IPS DF 4.7 (cell line): ENCODE data around the gene CXXC1.
"Not testable (repeated sequence)": the region's sequence is repeated elsewhere in the genome, so short reads cannot be mapped to it uniquely, and the experiment has no call there.

Experiments used
- DNase-seq: peaks from one replicate; pipeline ENCODE4 v3.0.0-alpha.2; 2013; ENCODE audit warnings: low spot score; ENCODE audit errors: extremely low read depth

CXXC1 gene

DNA sequence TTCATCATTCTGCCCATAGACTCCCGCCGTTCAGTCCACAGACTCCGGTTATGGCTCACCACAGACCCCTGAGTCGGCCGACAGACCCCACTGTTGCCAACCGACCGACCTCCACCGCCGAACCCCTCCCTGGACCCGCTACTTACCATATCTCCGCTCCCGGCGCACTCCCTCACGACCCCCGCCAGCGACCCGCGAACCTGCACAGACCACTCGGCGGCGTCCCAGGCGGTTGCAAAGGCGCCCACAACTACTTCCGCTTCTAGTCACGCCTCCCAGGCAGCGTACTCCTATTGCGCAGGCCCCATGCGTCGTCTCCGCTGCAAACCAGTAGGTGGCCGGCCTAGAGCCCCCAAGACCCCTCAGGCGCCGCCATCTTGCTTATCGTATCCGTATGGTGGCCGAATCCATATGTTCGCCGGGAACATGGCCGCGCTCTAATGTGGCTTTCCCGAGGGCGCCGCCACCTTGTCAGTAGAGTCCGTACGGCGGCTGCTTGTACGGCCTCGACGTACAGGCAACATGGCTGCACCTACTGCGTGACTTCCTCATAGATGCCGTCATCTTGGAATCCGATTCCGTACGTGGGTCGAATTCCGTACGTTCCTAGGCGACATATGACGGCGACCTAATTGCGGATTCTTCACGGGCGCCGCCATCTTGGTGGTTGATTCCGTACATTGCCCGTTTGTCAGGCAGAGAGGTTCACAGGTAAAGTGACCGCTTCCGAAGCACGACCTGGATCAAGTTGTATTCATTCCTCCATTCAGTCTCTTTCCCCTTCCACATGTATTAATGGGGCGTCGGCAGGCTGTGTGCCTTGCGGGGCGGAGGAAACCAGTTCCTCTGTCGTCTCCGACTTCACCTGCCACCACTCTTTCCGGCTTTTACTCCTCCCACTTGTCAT is at the start of gene CXXC1:
CXXC1 (minus strand) TSS at position 252 of the 907 bp plus-strand sequence; CDS start at position 149, 103 bp downstream.
- no peak for DNase-seq

DNA sequence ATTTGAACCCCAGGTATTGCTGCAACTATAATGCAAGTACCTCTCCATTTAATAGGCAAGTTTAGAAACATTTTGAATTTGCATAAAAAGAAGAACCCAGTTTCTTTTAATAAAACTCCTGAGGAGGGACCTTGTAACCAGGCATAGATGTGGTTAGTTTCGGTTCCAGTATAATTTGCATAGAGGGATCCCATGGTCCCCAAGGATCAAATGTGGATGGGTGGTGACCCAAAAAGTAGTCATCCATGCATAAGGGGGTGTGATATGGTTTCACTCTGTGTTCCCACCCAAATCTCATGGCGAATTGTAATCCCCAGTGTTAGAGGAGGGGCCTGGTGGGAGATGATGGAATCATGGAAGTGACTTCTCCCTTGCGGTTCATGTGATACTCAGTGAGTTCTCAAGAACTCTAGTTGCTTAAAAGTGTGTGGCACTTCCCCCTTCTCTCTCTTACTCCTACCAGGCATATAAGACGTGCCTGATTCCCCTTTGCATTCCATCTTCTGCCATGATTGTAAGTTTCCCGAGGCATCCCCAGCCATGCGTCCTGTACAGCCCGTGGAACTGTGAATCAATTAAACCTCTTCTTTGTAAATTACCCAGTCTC is 47.2 kb upstream of the CXXC1 start:
- no peak for DNase-seq

DNA sequence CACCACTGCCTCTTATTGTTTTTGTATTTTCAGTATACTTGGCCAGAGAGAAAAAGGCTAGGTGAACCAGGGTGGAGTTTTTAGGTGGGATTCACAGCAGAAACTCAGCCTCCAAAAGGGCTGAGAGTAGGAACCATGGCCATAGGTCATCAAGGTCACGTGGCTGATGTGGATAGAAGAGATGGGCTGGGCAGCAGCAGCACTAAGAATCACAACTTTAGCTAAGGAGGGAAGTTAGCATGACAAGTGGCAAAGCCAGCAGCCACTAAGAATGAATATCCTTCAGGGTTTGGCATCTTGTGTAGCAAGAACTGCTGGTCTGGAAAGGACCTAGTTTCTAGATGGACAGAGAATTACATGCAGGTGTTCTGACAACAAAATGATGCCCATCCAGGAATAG is 44.2 kb upstream of the CXXC1 start:
- no peak for DNase-seq

DNA sequence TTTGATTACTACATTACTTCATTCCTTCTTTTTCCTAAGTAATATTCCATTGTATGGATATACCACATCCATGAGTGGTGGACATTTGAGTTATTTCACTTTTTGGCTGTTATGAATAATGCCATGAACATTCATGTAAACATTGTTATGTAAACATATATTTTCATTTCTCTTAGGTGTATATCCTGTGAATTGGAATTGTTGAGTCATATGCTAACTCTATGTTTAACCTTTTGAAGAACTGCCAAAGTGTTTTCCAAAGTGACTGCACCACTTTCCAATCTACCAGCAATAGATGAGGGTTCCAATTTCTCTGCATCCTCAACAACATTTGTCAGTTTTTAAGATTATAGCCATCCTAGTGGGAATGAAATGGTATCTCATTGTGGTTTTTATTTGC is 42.7 kb upstream of the CXXC1 start:
- DNase-seq, result no peak

DNA sequence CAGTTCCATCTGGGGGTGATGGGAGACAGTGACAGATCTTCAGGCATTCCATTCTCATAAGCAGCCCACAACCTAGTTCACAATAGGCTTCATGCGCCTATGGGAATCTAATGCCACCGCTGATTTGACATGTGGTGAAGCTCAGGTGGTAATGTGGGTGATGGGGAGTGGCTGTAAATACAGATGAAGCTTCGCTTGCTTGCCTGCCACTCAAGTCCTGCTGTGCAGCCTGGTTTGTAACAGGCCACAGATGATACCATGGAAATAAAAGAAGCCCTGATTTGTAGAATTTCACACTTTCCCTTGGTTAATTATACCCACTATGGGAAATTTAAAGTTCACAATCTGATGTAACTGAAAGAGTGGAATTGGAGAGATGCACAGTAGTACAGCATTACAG is 40.5 kb upstream of the CXXC1 start:
- DNase-seq, result no peak

DNA sequence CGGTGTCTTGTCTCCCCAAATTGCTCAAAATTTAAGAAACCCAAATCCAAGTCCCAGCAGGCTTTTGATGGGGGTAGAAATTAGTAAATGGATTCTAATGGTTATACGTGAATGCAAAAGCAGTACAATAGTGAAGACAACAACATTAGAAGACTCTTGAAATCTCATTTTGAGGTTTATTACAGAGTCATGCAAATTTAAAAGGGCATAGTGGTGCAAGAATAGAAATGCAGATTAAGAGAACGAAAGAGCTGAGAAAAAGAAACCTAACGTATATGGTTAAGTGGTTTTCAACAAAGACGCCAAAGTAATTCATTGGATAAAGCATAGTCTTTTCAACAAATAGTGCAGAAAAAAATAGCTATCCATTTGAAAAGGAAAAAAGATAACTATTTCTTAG is 33.2 kb upstream of the CXXC1 start:
- no peak for DNase-seq

DNA sequence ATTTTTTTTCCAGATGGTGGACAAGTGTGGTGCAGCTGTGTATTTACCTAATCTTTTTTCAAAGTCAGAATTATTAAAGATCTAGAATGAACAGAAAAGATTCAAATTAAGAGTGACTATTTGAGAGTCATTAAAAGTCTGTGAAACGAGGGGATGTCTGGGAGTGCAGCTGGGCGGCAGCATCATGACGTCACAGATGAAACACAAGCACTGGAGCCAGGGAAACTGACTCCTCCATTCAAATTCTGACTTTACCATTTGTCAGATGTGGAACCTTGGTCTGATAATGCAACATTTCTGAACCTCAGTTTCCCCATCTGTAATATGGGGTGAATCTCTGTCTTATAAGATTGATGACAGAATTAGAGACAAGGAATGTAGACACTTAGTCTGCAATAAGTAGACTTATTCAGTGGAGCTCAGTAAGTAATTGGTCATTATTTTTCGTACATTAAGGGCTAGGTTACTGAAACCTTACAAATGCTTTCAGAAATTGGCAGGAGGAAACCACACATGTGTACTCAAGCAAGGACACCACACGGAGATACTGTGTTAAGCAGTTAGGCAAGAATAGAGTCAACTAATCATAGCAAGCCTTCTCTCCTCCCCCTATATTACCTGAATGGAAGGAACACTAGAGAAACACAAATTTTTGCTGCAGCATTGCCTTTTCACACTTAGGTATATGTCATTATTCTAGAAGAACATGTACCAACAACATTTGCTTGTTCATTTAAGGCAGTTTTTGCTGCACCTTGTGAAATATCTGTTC is 27.8 kb upstream of the CXXC1 start:
- DNase-seq, result no peak

DNA sequence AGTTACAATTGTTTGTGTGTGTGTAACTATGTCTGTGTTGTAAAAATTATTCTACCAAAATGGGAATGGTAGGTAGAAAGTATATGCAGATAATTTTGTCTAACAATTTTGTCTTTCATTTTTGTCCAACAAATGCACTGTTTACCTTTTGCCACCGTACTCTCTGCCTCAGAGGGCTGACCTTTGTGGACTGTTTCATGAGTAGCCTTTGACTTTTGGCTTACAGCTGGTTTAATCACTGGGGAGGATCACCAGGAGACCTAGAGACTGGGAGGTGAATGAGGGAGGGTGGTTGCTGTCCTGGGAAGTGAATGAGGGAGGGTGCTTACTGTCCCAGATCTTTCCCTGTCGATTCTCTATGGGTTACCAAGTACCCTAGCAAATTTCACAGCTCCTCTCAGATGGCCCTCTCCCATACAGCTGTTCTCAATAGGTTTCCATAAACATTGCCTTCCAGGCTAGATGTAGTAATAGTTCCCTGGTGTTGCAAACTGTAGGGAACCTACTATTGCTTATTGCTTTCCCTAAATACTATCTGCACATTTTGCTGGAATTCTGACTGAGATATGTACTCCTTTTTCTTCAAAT is 26.5 kb upstream of the CXXC1 start:
- DNase-seq, result no peak

DNA sequence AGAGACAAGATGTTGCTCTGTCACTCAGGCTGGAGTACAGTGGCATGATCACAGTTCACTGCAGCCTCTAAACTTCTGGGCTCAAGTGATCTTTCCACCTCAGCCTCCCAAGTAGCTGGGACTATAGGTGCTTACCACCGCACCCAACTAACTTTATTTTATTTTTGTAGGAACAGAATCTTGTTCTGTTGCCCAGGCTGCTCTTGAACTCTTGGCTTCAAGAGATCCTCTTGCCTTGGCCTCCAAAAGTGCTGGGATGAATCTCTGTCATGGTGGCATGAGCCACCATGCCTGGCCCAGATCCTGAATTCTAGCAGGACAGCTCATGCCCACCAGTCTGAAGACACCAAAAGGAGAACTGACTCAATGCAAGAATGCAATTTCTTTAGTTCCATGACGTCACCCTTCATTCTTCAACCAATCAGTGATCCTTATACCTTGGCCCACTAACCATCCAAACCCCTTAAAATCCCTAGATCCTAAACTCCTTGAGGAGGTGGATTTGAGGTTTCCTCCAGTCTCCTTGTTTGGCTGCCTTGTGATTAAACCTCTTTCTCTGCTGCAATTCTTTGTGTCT is 25.6 kb upstream of the CXXC1 start:
- no peak for DNase-seq

DNA sequence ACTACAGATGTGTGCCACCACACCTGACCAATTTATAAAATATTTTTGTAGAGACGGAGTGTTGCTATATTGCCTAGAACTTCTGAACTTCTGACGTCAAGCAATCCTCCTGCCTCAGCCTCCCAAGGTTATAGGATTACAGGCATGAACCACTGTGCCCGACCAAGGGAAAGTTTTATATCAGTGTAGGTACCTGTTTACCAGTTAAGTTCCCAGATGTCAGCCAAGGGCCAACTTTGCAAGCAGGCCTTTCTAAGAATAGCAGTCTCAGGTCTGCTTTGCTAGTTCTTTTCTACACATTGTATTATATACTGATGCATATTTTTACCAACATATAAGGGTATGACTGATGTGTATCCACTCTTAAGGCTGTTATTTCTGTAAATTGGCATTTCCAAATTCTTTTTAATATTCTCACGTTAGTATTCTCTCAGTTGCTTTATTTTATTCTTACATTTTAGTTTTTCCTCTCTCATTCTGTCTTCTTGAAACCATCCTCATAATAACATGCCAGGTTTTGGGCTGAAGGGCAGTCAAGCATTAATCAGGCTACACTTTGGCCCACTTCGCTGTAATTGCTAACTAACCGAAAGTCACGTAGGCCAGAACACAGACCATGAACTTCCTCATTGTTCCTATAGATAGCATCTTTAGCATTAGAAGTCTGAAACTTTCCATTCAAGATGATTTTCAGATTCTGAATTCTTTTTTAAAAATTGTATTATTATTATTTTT is 25.0 kb upstream of the CXXC1 start:
- no peak for DNase-seq

DNA sequence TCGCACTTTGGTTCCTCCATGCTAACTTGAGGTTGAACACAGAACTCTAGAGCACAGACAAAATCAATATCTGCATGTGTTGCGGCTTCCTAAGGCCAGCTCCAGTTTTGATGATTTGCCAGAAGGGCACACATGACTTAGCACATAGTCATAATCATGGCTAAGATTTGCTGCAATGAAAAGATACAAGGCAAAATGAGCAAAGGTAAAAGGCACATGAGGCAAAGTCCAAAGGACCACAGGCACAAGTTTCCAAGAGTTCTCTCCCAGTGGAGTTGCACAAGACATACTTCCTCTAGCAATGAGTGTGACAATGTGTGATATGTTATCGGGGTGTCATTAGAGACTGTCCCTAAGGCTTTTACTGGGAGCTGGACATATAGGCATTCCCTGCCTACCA is 24.2 kb upstream of the CXXC1 start:
- no peak for DNase-seq

DNA sequence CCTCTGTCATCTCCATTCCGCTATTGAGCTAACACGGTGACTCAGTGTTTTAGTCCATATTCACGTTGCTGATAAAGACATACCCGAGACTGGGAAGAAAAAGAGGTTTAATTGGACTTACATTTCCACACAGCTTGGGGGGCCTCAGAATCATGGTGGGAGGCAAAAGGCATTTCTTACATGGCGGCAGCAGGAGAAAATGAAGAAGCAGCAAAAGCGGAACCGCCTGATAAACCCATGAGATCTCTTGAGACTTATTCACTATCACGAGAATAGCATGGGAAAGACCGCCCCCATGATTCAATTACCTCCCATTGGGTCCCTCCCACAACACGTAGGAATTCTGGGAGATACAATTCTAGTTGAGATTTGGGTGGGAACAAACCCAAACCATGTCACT is 22.6 kb upstream of the CXXC1 start:
- DNase-seq, result no peak

DNA sequence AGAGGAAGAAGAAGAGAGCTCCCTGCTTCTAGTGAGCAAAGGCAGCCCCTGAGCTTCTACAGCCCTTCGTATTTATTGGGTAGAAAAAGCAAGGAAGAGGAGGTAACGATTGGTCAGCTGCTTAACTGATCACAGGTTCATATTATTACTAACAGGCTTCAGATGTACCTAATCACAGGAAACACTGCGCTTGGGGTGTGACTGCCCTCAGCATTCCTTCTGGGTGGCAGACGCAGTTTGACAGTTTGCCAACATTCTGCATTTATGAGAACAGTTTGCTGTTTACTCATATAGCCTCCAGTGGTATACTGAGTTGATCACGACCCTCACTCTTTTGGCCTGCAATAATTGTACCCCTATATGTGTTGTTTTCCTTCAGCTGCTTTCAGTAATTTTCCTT is 21.4 kb upstream of the CXXC1 start:
- DNase-seq, result not testable (repeated sequence)

DNA sequence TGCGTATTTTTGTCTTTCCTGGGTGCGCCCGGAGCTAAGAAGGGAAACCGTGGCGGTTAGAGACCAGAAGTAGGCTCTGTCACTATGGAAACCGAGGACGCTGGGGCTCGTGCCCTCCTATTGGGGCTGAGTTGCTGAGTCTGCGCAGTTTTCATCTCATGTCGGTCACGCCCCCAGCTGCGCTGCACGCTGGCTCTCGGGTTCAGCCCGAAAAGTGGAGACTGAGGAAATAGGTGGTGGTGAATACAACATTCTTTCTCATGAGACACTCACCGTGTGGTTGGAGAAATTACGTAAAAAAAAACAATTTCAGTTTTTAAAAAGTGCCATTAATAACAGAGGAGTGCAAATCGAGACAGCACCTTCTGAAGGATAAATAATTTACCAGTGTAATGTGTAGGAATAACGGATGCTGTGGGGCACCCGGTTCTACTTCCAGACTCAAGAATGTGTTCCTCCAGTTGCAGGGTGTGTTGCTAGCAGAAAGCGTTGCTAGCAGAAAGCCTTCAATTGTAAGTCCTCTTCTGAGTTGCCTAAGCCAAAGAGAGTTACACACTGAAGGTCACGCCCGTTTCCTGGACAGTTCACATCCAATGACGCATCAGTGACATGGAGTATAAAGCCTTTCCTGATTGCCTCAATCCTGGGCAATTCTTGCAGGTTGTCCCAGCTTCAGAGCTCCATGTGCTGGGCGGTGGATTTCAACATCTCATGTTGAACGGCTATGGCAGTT is 20.4 kb upstream of the CXXC1 start:
- DNase-seq, result no peak

DNA sequence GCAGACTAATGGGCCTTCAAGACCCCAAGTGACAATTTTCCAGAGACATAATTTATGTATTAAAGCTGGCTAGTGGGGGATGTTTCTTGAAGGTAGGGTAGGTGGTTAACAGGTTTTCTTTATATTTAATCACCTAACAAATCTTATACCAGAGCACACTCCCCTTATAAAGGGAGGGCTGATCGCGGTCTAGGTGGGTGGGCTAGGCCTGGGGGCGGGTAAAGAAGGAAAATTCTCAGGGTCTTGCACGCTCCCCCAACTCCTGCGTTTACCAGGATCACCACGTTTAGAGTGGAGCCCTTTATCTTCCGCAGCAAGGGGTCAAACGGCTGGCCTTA is 19.9 kb upstream of the CXXC1 start:
- no peak for DNase-seq

DNA sequence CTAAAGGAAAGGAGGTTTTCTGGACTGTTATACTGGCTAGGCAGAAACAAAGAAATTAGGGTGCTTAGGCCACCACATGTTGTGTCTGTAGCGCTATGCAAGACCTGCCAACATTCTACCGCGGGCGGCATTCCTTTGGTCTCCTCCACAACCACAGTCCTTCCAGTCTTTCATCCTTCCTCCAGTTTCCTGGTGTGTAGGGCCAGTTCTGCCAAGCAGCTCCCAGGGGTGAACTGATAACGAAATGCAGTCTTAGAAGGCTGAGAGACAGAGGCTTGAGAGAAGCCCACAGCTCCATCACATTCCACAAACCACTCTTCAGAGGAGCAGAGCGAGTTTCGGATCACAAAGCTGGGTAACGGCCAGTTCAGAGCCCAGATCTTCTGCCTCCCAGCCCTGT is 19.5 kb upstream of the CXXC1 start:
- no peak for DNase-seq

DNA sequence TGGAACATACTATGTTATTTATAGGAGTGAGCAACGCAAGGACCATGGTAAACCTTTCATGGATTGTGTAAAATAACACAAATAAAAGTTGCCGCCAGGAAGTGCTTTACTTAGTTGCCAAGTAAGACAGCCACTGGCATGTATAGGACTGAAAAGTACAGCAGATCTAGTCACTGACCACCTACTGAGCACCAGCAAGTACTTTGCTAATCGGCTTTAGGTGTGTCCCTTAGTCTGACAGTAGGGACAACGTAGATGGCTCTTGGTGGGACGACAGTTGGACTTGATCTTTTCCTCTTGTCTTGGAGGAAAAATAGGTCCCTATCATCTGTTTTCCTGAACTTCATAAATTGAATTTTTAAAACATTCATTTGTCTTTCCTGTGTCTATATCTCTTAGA is 13.6 kb upstream of the CXXC1 start:
- no peak for DNase-seq

DNA sequence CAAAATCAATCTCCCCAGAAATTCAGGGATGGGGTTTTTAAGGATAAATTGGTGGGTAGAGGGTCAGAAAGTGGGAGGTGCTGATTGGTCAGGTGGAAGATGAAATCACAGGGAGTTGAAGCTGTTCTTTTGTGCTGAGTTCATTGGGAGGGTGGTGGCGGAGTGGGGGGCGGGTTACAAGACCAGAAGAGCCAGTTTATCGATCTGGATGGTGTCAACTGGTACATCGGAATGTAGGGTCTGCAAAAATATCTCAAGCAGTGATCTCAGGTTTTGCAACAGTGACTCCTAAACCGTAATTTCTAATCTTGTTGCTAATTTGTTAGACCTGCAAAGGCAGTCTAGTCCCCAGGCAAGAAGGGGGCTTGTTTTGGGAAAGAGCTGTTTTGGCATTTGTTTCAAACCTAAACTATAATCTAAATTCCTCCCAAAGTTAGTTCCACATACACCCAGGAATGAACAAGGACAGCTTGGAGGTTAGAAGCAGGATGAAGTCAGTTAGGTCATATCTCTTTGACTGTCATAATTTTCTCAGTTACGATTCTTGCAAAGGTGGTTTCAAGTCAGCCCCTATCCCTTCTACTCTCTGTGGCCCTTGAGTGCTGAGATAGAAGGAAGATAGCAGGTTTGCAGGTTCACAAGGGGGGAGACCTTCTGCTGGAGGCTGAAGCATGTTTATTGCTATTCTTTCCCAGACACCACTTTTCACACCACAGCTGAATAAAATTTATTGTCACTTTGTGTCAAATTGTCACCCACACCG is 12.3 kb upstream of the CXXC1 start:
- DNase-seq, result no peak

DNA sequence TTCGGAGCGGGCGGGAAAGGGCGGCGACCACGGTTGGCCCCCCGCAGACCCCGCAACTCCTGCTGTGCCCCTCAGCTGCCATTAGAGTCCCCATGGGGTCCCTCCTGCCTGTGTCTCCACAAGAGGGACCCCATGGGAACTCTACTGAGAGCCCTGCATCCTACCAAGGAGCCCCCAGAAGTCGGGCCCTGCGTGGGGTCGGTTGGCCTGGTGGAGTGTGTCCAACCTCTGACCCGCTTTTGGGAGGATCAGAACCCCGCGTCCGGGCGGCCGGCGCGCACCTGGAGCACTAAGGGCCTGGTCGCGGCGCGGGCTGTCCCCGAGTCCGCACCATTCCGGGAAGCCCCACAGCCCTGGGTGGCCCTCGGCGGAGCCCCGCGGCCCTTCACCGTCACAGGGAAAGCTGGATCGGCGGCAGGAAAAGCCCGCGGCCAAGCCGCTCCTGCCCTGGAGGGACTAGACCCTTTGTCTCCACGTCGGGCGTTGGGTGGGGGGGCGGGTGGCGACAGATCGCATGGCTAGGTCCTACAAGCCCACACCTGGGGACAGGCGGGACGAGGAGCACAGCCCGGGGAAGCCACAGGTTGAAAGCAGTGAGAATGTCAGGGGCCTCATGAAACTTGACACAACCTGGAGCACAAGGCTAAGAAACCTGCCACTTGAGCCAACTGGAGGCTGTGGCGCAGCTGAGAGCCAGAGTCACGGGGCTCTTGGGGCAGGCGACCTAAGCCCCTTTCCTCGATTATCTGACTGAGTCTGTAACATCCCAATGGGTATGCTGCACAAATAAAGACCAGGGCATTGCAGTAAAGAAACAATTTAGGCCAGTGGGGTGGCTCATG is 11.2 kb upstream of the CXXC1 start:
- DNase-seq, result no peak
